LoVo (cell line): Measurements from ENCODE around the gene ANGPTL2.
A peak's percentile ranks its signal among the peaks of the same experiment; 100 is the strongest.

Source experiments
- DNase-seq: peaks from one replicate; pipeline ENCODE4 v3.0.0-alpha.2; 2016; ENCODE audit warnings: low spot score

Gene ANGPTL2

DNA sequence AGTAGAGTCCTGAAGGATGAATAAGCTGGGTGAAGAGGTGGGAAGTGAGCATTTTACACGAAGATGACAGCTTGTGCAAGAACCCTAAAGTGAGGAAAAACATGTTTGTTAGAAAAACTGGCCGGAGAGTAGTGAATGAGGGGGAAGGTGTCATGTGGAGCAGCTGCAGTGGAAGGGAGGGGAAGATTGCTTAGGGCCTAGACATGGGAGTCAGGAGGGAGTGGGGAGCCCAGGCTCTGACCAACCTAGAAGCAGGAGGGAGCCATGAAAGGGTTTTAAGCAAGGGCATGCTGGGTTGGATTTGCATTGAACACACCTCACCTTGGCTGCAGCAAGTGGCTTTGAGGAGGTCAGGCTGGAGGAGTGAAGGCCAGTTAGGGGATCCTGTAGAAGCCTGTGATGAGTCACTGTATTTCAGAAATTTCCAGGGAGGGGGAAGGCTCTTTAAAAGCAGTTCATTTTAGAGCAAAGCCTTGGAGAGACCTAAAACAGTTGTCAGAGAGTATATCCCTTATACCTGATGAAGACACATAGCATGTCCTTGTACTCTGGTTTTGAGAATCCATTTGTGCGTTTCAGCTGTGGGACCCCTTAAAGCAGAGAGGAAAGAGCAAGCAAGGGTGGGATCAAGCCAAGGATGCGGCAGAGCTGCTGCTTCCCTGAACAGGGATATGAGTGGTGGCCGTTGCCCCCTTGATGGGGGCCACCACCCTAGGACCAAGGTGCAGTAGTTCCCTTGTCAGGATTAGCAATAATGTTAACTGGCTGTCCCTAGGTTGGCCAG, 45.4 kb downstream of the ANGPTL2 start:
- no peak for DNase-seq

DNA sequence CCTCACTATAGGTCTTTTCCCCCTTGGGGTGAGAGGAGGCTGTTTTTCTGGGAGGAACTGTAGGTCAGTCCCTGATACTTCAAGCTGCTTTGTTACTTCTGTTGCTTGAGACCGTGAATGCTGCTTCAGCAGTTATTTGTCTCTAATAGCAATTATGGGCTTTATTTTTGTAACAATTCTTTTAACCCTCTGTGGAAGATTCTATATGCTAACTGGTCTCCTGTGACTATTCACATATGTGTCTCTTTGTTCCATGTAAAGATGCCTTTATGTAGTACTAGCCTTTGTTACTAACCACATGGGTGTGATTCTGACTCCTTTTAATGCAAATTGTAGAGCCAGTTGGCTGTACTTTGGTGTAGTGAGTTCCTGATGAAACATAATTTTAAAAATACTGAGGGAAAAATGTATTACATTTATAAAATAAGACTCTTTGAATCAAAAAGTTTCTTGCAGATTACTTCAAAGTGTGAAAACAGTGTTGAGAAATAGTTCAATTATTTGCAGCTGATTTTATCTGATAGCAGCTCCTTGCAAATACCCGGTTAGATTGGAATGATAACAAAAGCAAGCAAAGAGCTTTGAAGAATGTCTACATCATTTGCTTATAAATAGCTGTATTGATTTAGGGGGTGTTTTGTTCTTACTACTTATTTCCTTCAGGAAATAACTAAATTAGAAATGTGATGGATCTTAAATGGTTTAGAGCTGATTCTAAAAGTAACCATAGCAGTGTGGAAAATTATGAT, 46.6 kb downstream of the ANGPTL2 start:
- no peak for DNase-seq

GRCh38 chr9:127074561-127075548, 47.6 kb downstream of the ANGPTL2 start:
- peak; percentile 2 for DNase-seq

GRCh38 chr9:127067603-127068220, 54.7 kb downstream of the ANGPTL2 start:
- DNase-seq, result peak; percentile 14

DNA sequence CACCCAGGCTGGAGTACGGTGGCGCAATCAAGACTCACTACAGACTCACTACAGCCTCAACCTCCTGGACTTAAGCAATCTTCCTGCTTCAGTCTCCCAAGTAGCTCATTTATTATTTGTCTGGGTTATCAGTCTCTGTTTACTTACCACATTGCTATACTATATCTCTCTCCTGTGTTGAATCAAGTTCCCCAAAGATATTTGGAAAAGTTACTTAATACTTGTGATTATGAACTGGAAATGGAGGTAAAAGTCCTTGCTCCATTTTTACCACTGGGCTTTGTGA, 55.6 kb downstream of the ANGPTL2 start:
- no peak for DNase-seq

DNA sequence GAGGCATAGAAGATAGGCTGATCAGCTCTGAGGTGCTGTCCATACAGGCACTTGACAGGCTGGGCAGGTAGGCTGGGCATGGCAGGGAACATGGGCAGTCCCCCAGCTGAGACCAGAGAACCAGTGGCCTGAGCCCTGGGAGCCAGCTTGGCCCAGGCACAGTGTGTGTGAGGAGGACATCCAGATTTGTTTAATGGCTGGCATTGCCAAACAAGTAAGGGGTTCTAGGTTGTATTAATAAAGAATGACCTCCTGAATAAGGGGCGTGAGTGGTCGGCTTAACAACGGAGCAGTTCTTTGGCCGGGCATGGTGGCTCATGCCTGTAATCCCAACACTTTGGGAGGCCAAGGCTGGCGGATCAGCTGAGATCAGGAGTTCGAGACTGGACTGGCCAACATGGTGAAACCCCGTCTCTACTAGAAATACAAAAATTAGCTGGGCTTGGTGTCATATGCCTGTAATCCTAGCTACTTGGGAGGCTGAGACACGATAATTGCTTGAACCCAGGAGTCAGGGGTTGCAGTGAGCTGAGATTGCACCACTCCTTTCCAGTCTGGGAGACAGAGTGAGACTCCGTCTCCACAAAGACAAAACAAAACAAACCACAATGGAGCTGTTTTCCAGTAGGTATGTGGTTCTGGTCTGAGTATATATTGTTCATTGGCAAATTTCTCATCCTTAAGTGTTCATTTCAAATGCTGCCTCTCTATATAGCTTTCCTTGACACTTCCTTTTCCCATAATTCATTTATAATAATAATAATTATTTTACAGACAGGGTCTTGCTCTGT, 56.2 kb downstream of the ANGPTL2 start:
- DNase-seq, result no peak

GRCh38 chr9:127065592-127065991, 56.8 kb downstream of the ANGPTL2 start:
- no peak for DNase-seq

- no peak for DNase-seq
These were observed 58.1 kb downstream of the ANGPTL2 start for GRCh38 chr9:127064335-127064734.

DNA sequence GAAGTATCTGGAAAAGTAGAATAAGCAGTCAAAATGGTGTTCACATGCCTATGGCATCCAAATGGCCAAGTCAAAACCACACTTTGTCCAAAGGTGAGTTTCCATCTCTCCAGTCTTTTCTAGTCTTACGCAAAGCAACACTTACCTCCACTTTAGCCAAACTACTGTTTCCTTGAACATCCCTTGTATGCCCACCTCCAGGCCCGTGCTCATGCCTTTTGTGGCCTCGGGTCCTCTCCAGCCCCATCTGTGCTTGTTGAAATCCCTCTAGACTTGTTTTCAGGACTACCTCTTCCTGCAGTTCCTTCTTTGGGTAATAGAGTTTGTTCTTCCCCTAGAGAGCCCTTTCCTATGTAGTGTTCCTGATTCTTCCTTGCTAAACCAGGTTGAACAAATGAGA, 61.0 kb downstream of the ANGPTL2 start:
- no peak for DNase-seq

- no peak for DNase-seq
These were observed 62.6 kb downstream of the ANGPTL2 start for GRCh38 chr9:127059765-127060361.

- DNase-seq, result no peak
These were observed 63.4 kb downstream of the ANGPTL2 start for GRCh38 chr9:127059030-127059429.

- no peak for DNase-seq
These were observed 63.8 kb downstream of the ANGPTL2 start for GRCh38 chr9:127058645-127059021.

- DNase-seq, result no peak
These were observed 64.3 kb downstream of the ANGPTL2 start for GRCh38 chr9:127058011-127058644.

DNA sequence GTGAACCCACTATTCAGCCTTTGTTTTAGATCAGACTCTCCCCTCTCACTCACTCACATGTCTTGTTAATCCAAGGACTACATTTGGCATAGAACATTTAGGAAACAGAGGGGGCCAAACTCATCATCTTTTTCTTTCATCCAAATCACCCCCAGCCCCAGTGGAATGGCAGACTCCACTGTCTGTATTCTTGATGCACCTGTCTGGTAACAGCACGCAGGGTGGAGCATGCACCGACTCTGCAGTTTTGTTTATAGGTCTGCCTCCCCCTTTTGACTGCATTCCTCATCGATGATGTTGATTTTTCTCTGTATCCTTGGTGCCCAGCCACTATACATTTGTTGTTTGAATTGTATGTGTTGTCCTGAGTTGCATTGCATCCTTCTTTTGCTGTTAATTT, 66.0 kb downstream of the ANGPTL2 start:
- DNase-seq, result no peak

DNA sequence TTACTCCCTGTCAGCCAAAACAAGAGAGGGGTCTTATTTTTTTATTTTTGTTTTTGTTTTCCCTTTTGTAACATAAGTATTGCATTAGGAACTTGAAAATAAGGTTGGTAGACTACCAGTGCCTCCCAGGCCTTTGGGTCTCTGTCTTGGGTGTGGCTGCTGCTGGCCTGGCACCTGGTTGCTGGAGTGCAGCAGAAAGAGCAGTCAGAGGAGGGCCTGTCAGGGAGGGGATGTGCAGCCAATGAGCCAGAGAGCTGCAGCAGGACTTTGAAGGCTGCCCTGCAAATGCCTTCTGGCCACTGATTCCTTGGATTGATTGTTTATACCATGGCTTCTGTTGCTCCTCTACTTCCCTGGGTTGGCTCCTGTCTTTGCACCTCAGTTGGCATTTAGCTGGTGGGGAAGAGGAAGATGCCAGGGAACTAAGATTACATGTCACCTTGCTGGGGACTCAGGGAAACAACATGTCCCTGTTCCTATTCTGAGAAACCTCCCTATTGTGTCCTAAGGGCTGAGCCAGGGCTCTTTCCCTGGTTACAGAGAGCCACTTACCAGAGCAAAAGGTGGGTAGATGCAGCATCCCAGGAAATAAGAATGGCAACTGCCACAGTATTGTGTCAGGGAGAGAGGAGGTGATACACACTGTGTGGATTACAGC, 66.6 kb downstream of the ANGPTL2 start:
- no peak for DNase-seq

DNA sequence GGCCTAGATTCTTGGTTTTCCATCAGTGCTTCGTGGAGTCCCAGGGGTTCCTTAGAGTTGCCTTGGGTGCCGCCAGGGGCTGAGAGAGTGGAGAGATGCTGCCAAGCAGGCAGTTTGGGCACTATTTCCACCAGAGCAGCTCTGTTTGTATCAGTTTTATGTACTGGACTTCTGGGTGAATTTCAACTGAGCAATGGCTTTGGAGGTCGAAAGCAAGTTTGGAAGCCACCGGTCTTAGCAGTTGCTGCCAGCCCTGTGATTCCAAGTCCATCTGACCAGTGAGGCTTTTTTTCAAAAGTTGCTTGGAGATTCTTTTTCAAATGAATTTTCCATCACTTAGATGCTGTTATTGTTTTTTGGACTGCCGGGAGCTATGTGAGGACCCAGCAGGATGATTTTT, 68.5 kb downstream of the ANGPTL2 start:
- no peak for DNase-seq

DNA sequence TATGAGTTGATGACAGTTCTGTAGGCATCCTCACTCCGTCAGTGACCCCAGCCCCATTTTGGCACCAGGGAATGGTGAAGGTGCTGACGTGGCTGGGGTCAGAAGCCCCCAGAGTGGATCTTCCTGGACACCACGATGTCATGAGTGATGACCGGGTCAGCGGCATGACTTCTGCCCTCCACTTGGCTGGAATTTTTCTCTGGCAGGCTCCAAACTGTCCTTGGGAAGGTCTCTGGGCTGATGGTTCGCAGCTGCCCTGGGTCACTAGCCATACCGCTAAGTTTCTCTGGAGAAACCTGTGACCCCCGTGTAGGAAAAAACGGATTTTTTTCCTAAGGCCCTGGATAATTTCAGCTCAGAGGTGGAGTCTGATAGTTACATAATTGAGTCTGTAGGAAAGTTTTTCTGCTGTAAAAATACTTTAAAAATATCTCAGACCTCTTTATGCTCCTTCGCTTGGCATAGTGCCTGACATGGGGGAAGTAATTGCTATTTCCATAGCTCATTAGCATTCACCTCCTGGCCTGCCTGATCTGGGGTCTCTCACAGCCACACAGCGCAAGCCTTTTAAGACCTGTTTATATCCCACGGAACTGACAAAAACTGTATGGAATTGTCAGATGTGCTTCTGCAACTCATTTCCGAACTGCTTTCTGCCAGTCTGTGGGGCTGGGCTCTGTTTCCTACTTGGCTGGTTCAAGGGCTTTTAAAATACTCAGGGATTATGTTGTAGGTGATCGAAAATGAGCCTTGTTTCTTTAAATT, 69.2 kb downstream of the ANGPTL2 start:
- DNase-seq, result no peak

GRCh38 chr9:127051881-127052595, 70.4 kb downstream of the ANGPTL2 start:
- no peak for DNase-seq
